Upper lobe of right lung (tissue), 1 donor: ENCODE measurements around the gene RAB13. TPM values are rescaled to one million over a fixed set of nuclear protein-coding genes. Genes with fewer than 3 reads are reported as not detected.

Experiments used
- ATAC-seq: fragments of 200-7000 bp; cut with Tn5 transposase; one replicate; pipeline ENCODE4 v1.9.1; 2020; ENCODE audit warnings: mild to moderate bottlenecking, moderate library complexity
- DNase-seq: peaks from one replicate; pipeline ENCODE4 v3.0.0-alpha.2; 2020
- H3K27ac ChIP-seq: fragments of 200-600 bp; one replicate; pipeline ENCODE4 v1.8.0; 2022
- H3K27me3 ChIP-seq: fragments of 200-600 bp; one replicate; pipeline ENCODE4 v1.8.0; 2022; ENCODE audit warnings: mild to moderate bottlenecking
- H3K36me3 ChIP-seq: fragments of 200-600 bp; one replicate; pipeline ENCODE4 v1.8.0; 2022
- H3K4me1 ChIP-seq: fragments of 200-600 bp; one replicate; pipeline ENCODE4 v1.8.0; 2022
- H3K4me3 ChIP-seq: fragments of 200-600 bp; one replicate; pipeline ENCODE4 v1.8.0; 2022; ENCODE audit warnings: mild to moderate bottlenecking
- H3K9me3 ChIP-seq: fragments of 200-600 bp; one replicate; pipeline ENCODE4 v1.8.0; 2022
- CTCF ChIP-seq: fragments of 200-600 bp; IDR thresholded peaks from one replicate; pipeline ENCODE4 v1.8.0; 2022; ENCODE audit warnings: antibody characterized with exemption
- intact Hi-C: fragments of 100-400 bp; cut with DNase I; formaldehyde crosslinking; loops from one replicate; pipeline ENCODE4 v1.11.0; 2022
- total RNA-seq: library from RNA; stranded (reverse); fragmentation: NEBNext Ultra II Directional; extraction: Animal tissue kit (Norgen Biotek cat#: 25700); gene quantifications from one replicate; pipeline ENCODE4 v1.2.1, GENCODE V29; 2021
- donor health status: DM: no; HTN: yes; CAD: no; lungs with severe emphysema.

RAB13 gene
- total RNA-seq, 1 donor from 2014 or later: 103 TPM

DNA sequence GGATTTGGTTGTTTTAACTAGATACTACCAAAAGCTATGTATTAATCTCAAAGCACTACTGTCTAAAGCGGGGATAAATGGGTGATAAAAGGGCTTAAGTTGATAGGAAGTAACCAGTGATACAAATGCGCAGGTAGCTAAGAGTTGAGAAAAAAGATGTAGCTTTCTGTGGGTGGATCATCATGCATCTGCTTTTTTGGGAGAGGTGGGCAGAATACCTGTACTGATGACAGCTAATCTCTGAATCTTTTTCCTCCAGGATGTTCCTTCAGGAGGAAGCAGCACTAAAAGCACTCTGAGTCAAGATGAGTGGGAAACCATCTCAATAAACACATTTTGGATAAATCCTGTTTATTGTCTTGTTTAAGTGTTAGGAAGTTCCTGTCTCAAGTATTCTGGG is 5.7 kb upstream of the RAB13 start:
- Histone ChIP-seq H3K4me1 (peaks cover 28% of the 10 kb centered on the region), H3K27ac (peak overlapping the region; percentile 97), H3K4me3 (peak overlapping the region; percentile 80), H3K36me3 (peaks cover 39% of the 10 kb centered on the region), H3K9me3 (no peaks in the 10 kb centered on the region), H3K27me3 (no peaks in the 10 kb centered on the region)
- TF ChIP-seq CTCF: no peak
- intact Hi-C loops: no loop called here
- DNase-seq: no peak
- no peak for ATAC-seq

GRCh38 chr1:153991151-153991630 is 5.1 kb upstream of the RAB13 start:
- ATAC-seq: no peak
- Histone ChIP-seq H3K27me3 (no peaks in the 10 kb centered on the region), H3K36me3 (peaks cover 39% of the 10 kb centered on the region), H3K9me3 (no peaks in the 10 kb centered on the region), H3K4me1 (peaks cover 28% of the 10 kb centered on the region), H3K27ac (peak overlapping the region; percentile 97), H3K4me3 (peak overlapping the region; percentile 80)
- TF ChIP-seq CTCF: no peak
- no peak for DNase-seq
- intact Hi-C loops: no loop called here

- Histone ChIP-seq H3K9me3 (no peaks in the 10 kb centered on the region), H3K36me3 (peaks cover 39% of the 10 kb centered on the region), H3K27me3 (no peaks in the 10 kb centered on the region), H3K4me1 (peaks cover 28% of the 10 kb centered on the region), H3K4me3 (peak within 1 kb of the TSS; percentile 80), H3K27ac (peak within 1 kb of the TSS; percentile 97)
- intact Hi-C loops: no loop called here
- no peak for TF ChIP-seq CTCF
- peak; percentile 80 for ATAC-seq
- peak; percentile 87 for DNase-seq
Observed at GRCh38 chr1:153990468-153991150, 4.5 kb upstream of the RAB13 start, which contains the start of gene RPS27. RPS27 (plus strand) TSS chr1:153990762; CDS start chr1:153990797, 35 bp downstream.

- intact Hi-C loops: loop anchor here (5.0 kb wide), 1 partner anchor 190 kb away; no protein-coding TSS in a partner anchor
- TF ChIP-seq CTCF: no peak
- Histone ChIP-seq H3K4me1 (peaks cover 28% of the 10 kb centered on the region), H3K9me3 (no peaks in the 10 kb centered on the region), H3K27me3 (no peaks in the 10 kb centered on the region), H3K36me3 (peaks cover 22% of the 10 kb centered on the region), H3K27ac (peak overlapping the region; percentile 76), H3K4me3 (no peak overlapping the region)
- DNase-seq: no peak
- ATAC-seq: no peak
Observed at GRCh38 chr1:153987621-153988020, 1.5 kb upstream of the RAB13 start.

DNA sequence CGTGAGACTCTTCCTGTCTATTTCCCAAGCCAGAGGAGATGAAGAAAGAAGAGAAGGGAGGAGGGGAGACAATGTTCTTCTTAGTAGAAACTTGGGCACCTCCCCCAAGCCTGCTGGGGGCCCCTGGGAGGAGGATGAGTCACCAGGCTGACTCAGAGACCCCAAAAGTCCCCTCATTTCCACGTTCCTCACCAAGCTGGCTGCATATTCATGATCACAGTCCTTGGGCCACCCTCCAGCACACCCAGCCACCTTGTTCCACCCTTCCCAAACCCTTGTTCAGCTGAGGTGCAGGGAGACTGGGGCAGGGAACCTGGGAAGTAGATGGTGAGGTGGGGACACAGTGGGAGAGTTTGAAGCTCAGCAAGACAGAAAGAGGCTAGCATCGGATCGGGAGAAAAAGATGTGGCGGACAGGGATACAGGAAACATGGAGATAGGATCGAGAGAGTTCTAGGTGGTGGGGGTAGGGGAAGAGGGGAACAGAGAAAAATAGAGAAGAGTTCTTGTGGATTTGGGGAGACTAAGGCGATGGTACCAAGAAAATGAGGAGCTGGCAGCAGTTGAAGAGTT is 712 bp downstream of the RAB13 start:
- no peak for TF ChIP-seq CTCF

More for the DNA sequence above, 712 bp downstream of the RAB13 start:
- Histone ChIP-seq H3K27me3 (no peaks in the 10 kb centered on the region), H3K4me3 (peak overlapping the region; percentile 74), H3K4me1 (peaks cover 14% of the 10 kb centered on the region), H3K27ac (peak overlapping the region; percentile 40), H3K36me3 (peaks cover 20% of the 10 kb centered on the region), H3K9me3 (no peaks in the 10 kb centered on the region)
- ATAC-seq: peak; percentile 4
- DNase-seq: no peak
- intact Hi-C loops: loop anchor here (5.0 kb wide), 1 partner anchor 188 kb away; no protein-coding TSS in a partner anchor
